Bronchial epithelial cell (primary cell): ENCODE data around the gene HP. TPM values are rescaled to one million over a fixed set of nuclear protein-coding genes. Genes with fewer than 3 reads are reported as not detected.

ENCODE experiments used
- DNase-seq: peaks from one replicate; pipeline ENCODE4 v3.0.0-alpha.2; 2010; ENCODE audit warnings: low read depth
- FAIRE-seq: peaks from 2 replicates; lab custom pipeline; 2011; peaks lifted over from hg19 to GRCh38; lab: Jason Lieb, UNC
- H3K27me3 ChIP-seq: 2 replicates; pipeline ENCODE4 v1.5.1; 2011; ENCODE audit warnings: low read length; ENCODE audit not compliant: control insufficient read depth, insufficient read depth
- H3K36me3 ChIP-seq: 2 replicates; pipeline ENCODE4 v1.5.1; 2011; ENCODE audit warnings: low read length; ENCODE audit not compliant: control insufficient read depth, insufficient read depth
- H3K4me3 ChIP-seq: 2 replicates; pipeline ENCODE4 v1.5.1; 2011; ENCODE audit warnings: mild to moderate bottlenecking, low read depth, low read length, control low read depth
- total RNA-seq: library from RNA; depleted of rRNA; stranded (reverse); fragments of >200 nt; gene quantifications from 2 replicates; pipeline ENCODE4 v1.2.1, GENCODE V29; 2014
- TF ChIP-seq, protein P1 (sequence below): IDR thresholded peaks from 2 replicates; pipeline ENCODE4 v1.5.1; 2011; ENCODE audit warnings: mild to moderate bottlenecking, moderate library complexity, low read length, control low read depth, inconsistent platforms; ENCODE audit not compliant: insufficient read depth, severe bottlenecking

Gene HP
- total RNA-seq, 1 donor from 2014 or later, result not detected

DNA sequence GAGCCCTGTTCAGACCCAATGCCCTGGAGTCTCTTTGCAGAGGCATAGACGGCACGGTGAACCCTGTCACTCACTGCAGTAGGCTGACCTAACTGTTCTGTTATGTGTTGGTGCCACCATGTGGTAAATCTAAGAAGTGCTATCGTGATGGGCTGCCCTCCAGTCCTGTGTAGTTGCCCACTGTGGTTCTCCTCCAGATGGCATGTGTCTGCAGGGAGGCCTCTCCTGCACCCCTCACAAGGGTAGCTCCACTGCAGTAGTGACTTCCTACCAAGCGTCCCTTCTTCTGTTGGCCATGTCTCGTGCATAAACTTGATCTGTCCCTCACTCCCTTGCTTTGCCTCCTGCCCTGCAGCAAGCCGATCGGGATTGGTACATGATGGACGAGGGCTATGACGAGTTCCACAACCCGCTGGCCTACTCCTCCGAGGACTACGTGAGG lies 45.1 kb downstream of the HP start:
- TF ChIP-seq, protein P1, sequence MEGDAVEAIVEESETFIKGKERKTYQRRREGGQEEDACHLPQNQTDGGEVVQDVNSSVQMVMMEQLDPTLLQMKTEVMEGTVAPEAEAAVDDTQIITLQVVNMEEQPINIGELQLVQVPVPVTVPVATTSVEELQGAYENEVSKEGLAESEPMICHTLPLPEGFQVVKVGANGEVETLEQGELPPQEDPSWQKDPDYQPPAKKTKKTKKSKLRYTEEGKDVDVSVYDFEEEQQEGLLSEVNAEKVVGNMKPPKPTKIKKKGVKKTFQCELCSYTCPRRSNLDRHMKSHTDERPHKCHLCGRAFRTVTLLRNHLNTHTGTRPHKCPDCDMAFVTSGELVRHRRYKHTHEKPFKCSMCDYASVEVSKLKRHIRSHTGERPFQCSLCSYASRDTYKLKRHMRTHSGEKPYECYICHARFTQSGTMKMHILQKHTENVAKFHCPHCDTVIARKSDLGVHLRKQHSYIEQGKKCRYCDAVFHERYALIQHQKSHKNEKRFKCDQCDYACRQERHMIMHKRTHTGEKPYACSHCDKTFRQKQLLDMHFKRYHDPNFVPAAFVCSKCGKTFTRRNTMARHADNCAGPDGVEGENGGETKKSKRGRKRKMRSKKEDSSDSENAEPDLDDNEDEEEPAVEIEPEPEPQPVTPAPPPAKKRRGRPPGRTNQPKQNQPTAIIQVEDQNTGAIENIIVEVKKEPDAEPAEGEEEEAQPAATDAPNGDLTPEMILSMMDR, result peak; percentile 75
- Histone ChIP-seq H3K4me3 (no peak overlapping the region), H3K27me3 (no peaks in the 10 kb centered on the region), H3K36me3 (peaks cover 43% of the 10 kb centered on the region)
- DNase-seq (peak; percentile 54), FAIRE-seq (peak; percentile 18)

DNA sequence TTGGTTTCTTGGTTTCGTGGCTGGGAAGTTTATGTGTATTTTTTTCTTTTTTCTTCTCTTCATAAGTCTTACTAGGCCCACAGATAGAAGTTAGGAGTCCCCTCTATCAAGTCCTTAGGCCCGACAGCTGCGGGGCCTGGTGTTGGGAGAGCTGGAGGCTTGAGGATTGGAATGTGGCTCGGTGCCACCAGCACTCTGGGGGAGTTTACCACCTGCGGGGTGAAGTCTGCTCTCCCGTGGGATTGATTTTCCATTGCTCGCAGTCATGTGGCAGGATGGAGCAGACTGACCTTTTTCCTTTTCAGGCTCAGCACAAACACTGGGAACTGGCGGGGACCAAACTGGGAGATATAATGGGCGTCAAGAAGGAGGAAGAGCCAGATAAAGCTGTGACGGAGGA lies 46.9 kb downstream of the HP start:
- Histone ChIP-seq H3K4me3 (no peak overlapping the region), H3K27me3 (no peaks in the 10 kb centered on the region), H3K36me3 (peaks cover 56% of the 10 kb centered on the region)
- TF ChIP-seq, protein P1, result no peak
- no peak for FAIRE-seq
- no peak for DNase-seq

DNA sequence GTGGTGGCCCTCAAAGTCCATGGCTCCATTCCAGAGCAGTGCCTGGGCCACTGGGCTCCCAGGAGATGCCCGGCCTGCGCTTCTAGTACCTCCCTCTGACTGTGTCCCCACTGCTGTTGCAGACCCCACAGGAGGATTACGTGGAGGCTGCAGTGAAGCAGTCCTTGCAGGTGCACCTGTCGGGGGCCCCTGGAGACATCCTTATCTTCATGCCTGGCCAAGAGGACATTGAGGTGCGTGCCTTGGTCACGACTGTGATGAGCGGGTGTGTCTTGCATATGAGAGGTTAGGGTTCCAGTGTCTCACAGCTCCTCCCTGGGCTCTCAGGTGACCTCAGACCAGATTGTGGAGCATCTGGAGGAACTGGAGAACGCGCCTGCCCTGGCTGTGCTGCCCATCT lies 50.6 kb downstream of the HP start:
- Histone ChIP-seq H3K4me3 (no peak overlapping the region), H3K27me3 (no peaks in the 10 kb centered on the region), H3K36me3 (peaks cover 54% of the 10 kb centered on the region)
- TF ChIP-seq, protein P1, result no peak
- no peak for DNase-seq
- FAIRE-seq, result no peak

DNA sequence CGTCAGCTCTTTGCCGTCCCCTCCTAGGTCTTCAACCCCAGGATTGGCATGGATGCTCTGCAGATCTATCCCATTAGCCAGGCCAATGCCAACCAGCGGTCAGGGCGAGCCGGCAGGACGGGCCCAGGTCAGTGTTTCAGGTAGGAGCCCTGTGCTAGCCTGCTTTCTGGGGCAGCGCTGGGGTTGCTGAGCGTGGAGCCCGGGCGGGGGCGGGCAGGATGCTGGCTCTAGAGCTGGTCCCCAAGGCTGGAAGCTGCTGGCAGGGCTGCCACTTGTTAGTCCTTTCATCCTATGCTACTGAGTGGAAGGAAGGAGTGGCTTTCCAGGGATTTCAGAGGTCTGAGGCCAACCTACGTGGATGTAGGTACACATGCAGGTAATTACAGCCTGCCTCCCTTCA lies 51.7 kb downstream of the HP start:
- DNase-seq (no peak), FAIRE-seq (no peak)
- peaks cover 51% of the 10 kb centered on the region for H3K36me3 ChIP-seq
- TF ChIP-seq, protein P1, result no peak
- no peaks in the 10 kb centered on the region for H3K27me3 ChIP-seq
- no peak overlapping the region for H3K4me3 ChIP-seq

DNA sequence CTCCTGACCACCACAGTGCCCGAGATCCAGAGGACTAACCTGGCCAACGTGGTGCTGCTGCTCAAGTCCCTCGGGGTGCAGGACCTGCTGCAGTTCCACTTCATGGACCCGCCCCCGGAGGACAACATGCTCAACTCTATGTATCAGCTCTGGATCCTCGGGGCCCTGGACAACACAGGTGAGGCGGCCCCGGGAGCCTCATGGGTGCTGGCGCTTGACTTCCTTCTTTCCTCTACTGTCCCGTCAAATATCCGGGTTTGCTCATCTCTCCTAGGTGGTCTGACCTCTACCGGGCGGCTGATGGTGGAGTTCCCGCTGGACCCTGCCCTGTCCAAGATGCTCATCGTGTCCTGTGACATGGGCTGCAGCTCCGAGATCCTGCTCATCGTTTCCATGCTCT lies 53.1 kb downstream of the HP start:
- Histone ChIP-seq H3K27me3 (no peaks in the 10 kb centered on the region), H3K4me3 (no peak overlapping the region), H3K36me3 (peaks cover 44% of the 10 kb centered on the region)
- TF ChIP-seq, protein P1, result no peak
- DNase-seq, result no peak
- FAIRE-seq, result no peak

DNA sequence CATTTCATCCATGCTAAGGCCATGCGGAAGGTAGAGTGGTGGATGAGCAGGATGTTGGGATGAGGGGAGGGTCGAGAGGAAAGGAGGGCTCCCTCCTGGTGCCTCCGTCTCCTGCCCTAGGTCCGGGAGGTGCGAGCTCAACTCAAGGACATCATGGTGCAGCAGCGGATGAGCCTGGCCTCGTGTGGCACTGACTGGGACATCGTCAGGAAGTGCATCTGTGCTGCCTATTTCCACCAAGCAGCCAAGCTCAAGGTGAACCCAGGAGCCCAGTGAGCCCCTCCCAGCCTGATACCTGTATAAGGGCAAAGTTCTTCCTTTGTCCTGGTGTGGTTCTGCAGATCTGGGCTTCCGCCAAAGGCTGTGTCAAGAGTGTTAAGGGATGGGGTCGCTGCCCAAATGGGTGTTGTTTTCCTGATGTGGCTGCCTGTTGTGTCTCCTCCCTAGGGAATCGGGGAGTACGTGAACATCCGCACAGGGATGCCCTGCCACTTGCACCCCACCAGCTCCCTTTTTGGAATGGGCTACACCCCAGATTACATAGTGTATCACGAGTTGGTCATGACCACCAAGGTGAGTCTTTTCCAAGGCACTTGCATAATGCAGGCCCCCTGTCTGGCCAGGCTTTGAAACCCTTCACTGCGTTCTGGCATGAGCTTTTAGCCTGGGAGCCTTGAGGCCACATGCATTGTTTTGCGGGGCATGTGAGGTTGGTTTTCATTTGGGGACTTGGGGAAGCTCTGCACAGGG lies 54.2 kb downstream of the HP start:
- H3K27me3 ChIP-seq, result no peaks in the 10 kb centered on the region
- FAIRE-seq, result peak; percentile 18
- DNase-seq, result no peak
- TF ChIP-seq, protein P1, result no peak
- H3K36me3 ChIP-seq, result peaks cover 38% of the 10 kb centered on the region
- H3K4me3 ChIP-seq, result no peak overlapping the region
